Measurements from ENCODE around the gene PIK3R5.

PIK3R5 gene

GRCh38 chr17:8918807-8919465 lies 46.6 kb downstream of the PIK3R5 start:
- DNase-seq = no peak

- no peak for DNase-seq
Observed at GRCh38 chr17:8916466-8916865, 49.0 kb downstream of the PIK3R5 start.

GRCh38 chr17:8914554-8914953 lies 51.0 kb downstream of the PIK3R5 start:
- DNase-seq = no peak

- DNase-seq = no peak
Observed at GRCh38 chr17:8913879-8914278, 51.6 kb downstream of the PIK3R5 start.

GRCh38 chr17:8913091-8913490 lies 52.4 kb downstream of the PIK3R5 start:
- DNase-seq = no peak

GRCh38 chr17:8912084-8912981 lies 53.2 kb downstream of the PIK3R5 start:
- no peak for DNase-seq

GRCh38 chr17:8910969-8911604 lies 54.4 kb downstream of the PIK3R5 start:
- DNase-seq = no peak

GRCh38 chr17:8909586-8910270 lies 55.8 kb downstream of the PIK3R5 start:
- DNase-seq = no peak

GRCh38 chr17:8905331-8905730 lies 60.2 kb downstream of the PIK3R5 start:
- no peak for DNase-seq

- DNase-seq = no peak
Observed at GRCh38 chr17:8904686-8905085, 60.8 kb downstream of the PIK3R5 start.

- no peak for DNase-seq
Observed at GRCh38 chr17:8904201-8904600, 61.3 kb downstream of the PIK3R5 start.

- DNase-seq = no peak
Observed at GRCh38 chr17:8900626-8901585, 64.6 kb downstream of the PIK3R5 start.

GRCh38 chr17:8900207-8900606 lies 65.3 kb downstream of the PIK3R5 start:
- DNase-seq = no peak

GRCh38 chr17:8898636-8899035 lies 66.9 kb downstream of the PIK3R5 start:
- no peak for DNase-seq

- DNase-seq = no peak
Observed at GRCh38 chr17:8898126-8898525, 67.4 kb downstream of the PIK3R5 start.

- DNase-seq = no peak
Observed at GRCh38 chr17:8896641-8897635, 68.6 kb downstream of the PIK3R5 start.

- no peak for DNase-seq
Observed at GRCh38 chr17:8896087-8896486, 69.4 kb downstream of the PIK3R5 start.

- peak; percentile 38 for DNase-seq
Observed at GRCh38 chr17:8894673-8895578, 70.6 kb downstream of the PIK3R5 start.

- no peak for DNase-seq
Observed at GRCh38 chr17:8894202-8894671, 71.3 kb downstream of the PIK3R5 start.
